Loucy (cell line): ENCODE data around the gene CEP55.

Experiments
- CTCF ChIP-seq: fragments of 200-600 bp; sonication (generic); conservative IDR thresholded peaks from 2 replicates; pipeline ENCODE4 v1.5.1; 2014; ENCODE audit warnings: mild to moderate bottlenecking, antibody characterized with exemption, low read length
- EZH2phosphoT487 ChIP-seq: fragments of 200-600 bp; IDR thresholded peaks from 2 replicates; pipeline ENCODE4 v1.6.1; 2018; ENCODE audit warnings: antibody characterized with exemption, mild to moderate bottlenecking, moderate library complexity, borderline replicate concordance

GRCh38 chr10:93471110-93471651 is 25.2 kb upstream of the CEP55 start:
- TF ChIP-seq CTCF (no peak), EZH2phosphoT487 (no peak)
